HG02973 (cell line): Measurements from ENCODE around the gene FEZF1.
"Not testable (repeated sequence)": the region's sequence is repeated elsewhere in the genome, so short reads cannot be mapped to it uniquely, and the experiment has no call there.

ENCODE experiments used
- ATAC-seq: cut with Tn5 transposase; IDR thresholded peaks from one replicate; pipeline ENCODE4 v1.9.1; 2021; ENCODE audit warnings: moderate library complexity; ENCODE audit not compliant: unreplicated experiment

Gene FEZF1

GRCh38 chr7:122309421-122309820 is 4.9 kb upstream of the FEZF1 start:
- ATAC-seq: no peak

DNA sequence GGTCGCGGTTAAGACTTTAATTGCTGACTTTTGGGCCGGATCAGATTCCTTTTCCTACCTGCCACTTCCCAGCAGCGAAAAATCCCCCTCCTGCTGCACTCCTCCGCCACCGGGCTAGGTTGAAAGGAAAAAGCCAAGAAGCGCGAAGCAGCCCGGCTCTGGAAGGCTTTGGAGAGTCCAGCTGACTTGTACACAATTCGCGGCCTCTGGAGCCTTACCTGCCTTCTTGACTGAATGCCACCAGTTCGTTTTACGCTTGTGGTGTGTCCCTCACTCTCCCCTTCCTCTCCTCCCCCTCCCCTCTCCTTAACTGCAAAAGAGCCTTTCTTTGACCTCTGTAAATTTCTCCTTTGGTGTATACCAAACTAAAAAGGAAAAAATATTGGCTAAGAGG is 2.7 kb upstream of the FEZF1 start:
- ATAC-seq: no peak

- ATAC-seq: no peak
Observed at GRCh38 chr7:122306320-122307227, 2.0 kb upstream of the FEZF1 start.

- ATAC-seq: no peak
Observed at GRCh38 chr7:122305475-122306319, 1.1 kb upstream of the FEZF1 start.

- ATAC-seq: no peak
Observed at GRCh38 chr7:122304996-122305421, 459 bp upstream of the FEZF1 start.

DNA sequence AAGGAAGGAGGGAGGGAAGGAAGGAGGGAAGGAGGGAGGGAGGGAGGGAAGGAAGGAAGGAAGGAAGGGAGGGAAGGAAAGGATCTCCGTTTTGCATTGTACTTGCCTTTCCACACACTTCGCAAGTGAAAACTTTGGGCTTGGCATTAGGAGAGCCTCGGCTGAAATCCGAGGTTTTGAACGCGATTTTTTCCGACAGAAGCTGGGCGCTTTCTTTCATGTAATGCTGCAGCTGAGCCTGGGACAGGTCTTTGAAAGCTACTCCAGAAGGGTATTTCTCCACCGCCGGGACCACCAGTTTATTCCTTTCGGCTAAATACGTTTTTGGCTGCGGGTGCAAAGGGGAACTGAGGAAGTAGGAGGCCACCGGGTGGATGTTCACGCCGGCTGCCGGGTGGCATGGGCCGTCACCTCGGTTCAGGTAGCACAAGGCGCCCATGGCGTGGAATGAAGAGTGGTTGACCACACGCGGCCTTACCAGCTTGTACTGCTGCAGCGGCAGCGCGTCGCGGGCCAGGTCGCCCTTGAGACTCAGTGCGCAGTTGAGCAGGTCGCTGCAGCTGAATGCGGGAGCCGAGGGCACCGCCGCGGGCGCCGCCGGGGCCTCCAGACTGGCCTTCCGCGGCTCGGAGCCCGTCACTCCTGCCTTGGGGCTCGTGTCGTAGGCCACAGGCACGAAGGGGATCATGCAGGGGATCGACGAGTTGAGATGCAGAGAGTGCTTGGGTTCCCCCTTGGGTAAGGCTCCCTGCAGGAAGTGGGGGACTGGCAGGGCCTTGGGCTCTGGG is 825 bp downstream of the FEZF1 start:
- ATAC-seq: no peak

DNA sequence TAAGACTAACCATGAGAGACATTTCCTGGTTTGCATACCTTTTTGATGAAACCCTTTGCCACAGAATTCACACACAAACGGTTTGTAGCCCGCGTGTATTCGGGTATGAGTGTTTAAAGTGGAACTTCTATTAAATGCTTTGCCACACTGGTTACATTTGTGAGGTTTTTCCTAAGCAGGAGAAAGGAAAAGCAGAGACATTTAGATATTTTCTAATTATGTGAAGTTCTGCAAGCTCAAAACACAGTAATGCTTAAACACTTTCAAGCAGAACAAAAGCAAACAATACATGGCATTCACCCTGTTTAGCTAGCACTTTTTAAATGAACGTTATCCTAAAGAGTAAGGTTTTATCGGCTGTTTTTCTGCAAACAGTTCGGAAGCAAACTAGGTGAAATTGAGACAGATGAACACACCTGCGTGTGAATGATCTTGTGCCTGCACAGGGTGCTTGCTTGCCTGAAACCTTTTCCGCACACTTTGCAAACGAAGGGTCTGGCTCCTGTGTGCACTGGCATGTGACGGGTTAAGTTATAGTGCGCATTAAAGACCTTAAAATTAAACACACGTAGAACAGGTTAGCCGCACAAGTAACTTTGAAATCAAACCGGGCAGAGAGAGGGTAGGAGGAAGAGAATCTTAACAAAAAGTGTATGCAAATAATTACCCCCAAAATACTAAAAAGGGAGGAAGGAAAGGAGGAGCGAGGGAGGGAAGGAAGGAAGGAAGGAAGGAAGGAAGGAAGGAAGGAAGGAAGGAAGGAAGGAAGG is 1.6 kb downstream of the FEZF1 start:
- ATAC-seq: no peak

- ATAC-seq: no peak
Observed at GRCh38 chr7:122301858-122302760, 2.4 kb downstream of the FEZF1 start.

DNA sequence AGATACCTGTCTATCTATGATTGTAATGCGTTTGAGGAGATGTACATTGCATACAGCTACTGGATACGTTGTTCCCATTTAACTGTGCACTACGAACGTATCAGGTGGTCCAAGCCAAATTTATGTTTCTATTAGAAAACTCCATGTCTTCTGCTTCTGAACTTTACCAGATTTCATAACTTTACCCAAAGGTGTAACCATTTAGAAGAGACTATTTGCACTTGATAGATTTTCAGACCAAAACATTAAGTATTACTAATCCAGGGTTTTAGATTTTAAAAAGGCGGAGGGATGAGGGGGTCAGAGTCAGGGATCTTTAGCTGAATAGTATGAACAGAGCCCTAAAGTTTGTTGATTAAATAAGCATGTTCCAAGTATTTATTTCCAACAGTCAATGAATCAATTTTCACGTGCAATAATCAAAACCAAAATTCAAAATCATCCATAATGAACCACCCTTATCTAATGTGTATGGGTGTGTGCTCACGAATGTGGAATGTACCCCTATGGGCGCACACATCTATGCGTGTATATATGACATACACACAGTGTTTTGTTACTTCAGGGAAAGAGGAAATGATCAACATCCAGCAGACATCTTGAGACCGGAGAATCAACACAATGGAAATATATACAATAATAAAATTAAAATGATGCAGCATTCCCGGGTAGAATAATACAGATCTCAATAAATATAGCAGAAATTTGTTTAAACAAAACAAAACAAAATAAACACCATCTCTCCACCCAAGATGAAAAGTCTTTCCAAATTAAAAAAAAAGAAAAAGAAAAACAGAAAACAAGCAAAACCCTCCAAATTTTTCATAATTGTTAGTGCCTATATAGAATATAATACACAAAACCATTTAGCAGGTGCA is 3.4 kb downstream of the FEZF1 start:
- no peak for ATAC-seq

GRCh38 chr7:122300211-122300932 is 4.2 kb downstream of the FEZF1 start:
- ATAC-seq: no peak

DNA sequence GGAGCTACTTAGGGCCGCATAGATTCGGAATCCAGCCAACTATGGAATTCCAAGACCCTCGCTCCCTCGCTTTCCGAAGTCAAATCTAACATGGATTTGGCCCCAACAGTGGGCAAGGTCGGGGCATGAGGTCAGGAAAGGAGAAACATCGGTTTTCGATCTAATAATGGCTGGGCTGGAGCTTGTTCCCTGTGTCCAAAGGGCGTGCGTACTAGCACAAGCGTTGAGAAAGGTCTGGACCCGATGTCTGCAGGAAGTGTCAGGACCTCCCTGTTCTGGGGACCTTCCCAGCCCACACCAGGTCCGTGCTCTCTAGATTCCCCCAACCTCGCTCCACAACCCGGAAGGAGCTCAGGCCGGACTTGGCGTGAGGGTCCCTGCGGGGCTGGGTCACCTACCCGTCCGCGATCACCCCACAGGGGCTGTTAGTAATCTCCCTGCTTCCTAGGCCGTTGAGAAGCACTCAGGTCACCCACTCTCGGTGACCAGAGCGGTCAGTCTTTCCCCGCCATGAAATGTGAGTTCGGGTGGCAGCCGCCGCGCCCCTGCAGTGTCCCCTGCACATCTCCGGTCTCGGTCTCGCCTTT is 4.8 kb downstream of the FEZF1 start:
- ATAC-seq: no peak

DNA sequence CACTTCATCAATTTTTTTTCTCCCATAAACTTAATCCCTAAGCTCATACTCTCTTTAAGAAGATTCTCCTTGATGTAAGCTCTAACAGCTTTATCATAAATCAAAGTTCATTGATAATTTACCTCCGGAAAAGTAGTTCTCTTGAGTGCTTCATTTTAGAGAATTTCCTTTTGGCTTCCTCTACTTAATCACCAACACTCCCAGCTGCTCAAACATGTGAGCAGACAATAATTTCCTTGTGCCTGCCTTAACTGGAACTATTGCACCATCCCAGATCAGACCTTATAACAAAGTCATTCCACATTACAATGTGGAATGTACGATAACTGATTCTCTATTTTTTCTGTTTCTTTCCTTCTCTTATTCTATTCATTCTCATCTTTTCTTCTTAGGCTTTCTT is 5.9 kb downstream of the FEZF1 start:
- ATAC-seq: no peak

GRCh38 chr7:122298131-122298530 is 6.4 kb downstream of the FEZF1 start:
- no peak for ATAC-seq

DNA sequence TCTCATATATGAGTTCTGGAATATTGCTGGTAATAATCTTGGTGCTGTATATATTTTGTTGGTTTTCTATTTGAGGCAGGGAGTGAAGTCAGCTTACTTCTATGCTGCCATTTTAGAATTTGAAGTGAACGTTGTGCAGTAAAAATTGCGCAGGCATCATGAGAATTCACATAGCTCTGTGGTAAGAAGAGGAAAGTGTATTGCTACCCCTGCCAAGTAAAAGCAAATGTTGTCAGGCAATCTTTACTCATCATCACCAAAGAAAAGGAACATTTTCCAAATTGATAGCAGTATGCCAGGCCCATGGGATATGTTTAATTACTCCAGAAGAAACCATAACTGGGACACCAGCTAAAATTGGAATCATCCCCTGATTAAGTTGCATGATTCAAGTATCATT is 13.4 kb downstream of the FEZF1 start:
- ATAC-seq: no peak

DNA sequence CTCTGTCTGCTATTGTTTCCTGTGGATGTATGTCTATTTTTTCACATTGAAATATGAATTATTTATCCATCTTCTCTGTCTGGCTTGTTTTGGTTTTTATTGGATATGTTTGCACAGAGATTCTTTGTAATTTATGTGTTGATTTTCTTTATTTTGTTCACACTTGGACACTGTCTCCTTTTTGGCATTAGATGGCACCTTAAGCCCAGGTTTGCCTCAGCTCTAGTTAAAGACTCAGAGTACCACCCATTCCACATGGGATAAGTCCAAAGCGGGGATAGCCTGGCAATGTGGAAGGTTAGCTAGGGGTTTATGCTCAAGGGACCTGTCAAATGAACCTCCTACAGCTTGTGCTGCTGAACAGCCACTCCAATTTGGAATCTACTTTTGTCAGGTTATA is 14.1 kb downstream of the FEZF1 start:
- ATAC-seq: no peak

- ATAC-seq: no peak
Observed at GRCh38 chr7:122289426-122289825, 15.1 kb downstream of the FEZF1 start.

- ATAC-seq: not testable (repeated sequence)
Observed at GRCh38 chr7:122284608-122285007, 19.9 kb downstream of the FEZF1 start.
